ENCODE measurements around the gene ST8SIA5.

ST8SIA5 gene

DNA sequence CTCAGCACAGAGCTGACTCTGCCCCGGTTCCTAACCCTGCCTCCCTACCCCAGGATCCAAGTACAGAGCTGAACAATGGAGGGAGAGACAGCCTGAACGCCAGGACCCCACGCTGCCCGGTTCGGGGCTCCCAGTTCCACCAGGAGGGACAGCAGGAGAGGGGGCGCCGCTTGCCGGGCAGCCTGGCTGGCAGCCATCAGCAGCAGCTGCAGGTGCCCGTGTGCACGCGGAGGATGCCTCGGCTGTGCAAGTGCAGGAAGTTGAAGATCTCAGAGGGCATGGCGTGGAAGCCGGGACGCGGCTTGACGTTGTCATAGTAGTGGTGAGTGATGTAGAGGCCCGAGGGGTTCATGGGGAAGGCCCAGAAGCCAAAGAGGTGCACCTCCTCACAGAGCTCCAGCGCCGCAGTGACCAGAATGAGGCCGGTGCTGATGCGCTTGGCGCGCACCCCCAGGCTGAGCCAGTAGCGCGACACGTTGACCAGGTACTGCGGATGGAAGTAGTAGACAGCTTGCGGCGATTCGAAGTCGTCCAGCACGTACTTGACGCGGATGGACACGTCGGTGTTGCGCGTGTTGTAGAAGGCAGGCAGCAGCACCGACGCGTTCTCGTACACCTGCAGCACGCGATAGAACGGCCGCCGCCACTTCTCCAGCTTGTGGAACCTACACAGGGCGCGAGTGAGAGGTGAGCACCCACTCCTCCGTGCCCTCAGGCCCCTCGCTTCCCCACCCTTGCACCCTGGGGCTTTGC, 76.8 kb downstream of the ST8SIA5 start:
- Histone ChIP-seq H3K36me3 (ENCODE audit: insufficient read depth, low read length) (no peaks in the 10 kb centered on the region), H4K20me1 (ENCODE audit: insufficient read depth, low read length) (peaks cover 3% of the 10 kb centered on the region; the same call in 1 of the 2 replicates), H3K79me2 (ENCODE audit: insufficient read depth, low read length) (no peaks in the 10 kb centered on the region), H3K9ac (ENCODE audit: low read depth, low read length) (no peak overlapping the region), H3K4me1 (ENCODE audit: insufficient read depth, low read length) (no peaks in the 10 kb centered on the region), H3K4me2 (ENCODE audit: insufficient read depth, low read length) (no peak overlapping the region), H3K4me3 (ENCODE audit: low read depth in 1 of 2, low read length in 2 of 2) (no peak overlapping the region), H3K9me3 (ENCODE audit: insufficient read depth, low read length, severe bottlenecking) (no peaks in the 10 kb centered on the region), H3K27ac (ENCODE audit: low read length) (no peak overlapping the region), H2AFZ (ENCODE audit: low read depth, low read length) (no peak overlapping the region), H3K27me3 (ENCODE audit: insufficient read depth, low read length, poor library complexity) (peaks cover 11% of the 10 kb centered on the region)
- DNase-seq (no peak), ATAC-seq (ENCODE audit: insufficient read depth, low read depth) (no peak)
- TF ChIP-seq EZH2 (IDR thresholded peaks at IDR 0.05; ENCODE audit: borderline replicate concordance, low read depth, low read length, severe bottlenecking) = no peak
- TF ChIP-seq, protein P1, sequence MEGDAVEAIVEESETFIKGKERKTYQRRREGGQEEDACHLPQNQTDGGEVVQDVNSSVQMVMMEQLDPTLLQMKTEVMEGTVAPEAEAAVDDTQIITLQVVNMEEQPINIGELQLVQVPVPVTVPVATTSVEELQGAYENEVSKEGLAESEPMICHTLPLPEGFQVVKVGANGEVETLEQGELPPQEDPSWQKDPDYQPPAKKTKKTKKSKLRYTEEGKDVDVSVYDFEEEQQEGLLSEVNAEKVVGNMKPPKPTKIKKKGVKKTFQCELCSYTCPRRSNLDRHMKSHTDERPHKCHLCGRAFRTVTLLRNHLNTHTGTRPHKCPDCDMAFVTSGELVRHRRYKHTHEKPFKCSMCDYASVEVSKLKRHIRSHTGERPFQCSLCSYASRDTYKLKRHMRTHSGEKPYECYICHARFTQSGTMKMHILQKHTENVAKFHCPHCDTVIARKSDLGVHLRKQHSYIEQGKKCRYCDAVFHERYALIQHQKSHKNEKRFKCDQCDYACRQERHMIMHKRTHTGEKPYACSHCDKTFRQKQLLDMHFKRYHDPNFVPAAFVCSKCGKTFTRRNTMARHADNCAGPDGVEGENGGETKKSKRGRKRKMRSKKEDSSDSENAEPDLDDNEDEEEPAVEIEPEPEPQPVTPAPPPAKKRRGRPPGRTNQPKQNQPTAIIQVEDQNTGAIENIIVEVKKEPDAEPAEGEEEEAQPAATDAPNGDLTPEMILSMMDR (IDR thresholded peaks at IDR 0.05; ENCODE audit: borderline replicate concordance, extremely low read depth, low read length, poor library complexity, severe bottlenecking) = no peak

DNA sequence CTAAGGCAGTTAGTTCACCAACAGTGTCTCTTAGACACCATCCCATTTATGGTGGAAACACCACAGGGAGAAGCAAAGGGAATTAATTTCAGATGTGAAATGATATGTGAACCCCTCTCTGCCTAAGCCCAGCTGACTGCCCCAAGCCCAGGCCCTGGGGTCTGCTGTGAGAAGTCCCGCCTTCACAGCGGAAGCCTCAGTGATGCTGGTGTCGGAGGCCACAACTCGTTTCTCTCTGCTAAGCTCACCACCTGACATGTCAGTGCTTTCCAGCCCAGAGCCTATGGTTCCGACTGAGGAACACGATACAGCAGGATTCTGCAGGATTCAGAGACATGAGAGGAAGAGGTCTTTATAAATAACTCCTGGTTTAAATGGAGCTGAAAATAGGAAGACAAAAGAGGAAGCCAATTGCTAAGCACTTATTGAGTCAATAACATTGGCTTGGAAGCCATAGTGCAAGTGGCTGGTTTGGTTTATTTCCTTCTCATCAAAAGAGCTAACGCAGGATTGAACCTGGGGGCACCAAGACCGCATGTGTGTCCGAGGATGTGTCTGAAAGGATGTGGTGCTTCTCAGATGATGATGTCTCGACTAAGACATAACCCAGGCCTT, 78.0 kb downstream of the ST8SIA5 start:
- DNase-seq = no peak
- H4K20me1 ChIP-seq (ENCODE audit: insufficient read depth, low read length) = peaks cover 3% of the 10 kb centered on the region; the same call in 1 of the 2 replicates
- H3K9ac ChIP-seq (ENCODE audit: low read depth, low read length) = no peak overlapping the region
- H3K9me3 ChIP-seq (ENCODE audit: insufficient read depth, low read length, severe bottlenecking) = no peaks in the 10 kb centered on the region
- H2AFZ ChIP-seq (ENCODE audit: low read depth, low read length) = no peak overlapping the region
- ATAC-seq (ENCODE audit: insufficient read depth, low read depth) = no peak
- no peak overlapping the region for H3K4me3 ChIP-seq (ENCODE audit: low read depth in 1 of 2, low read length in 2 of 2)
- no peaks in the 10 kb centered on the region for H3K36me3 ChIP-seq (ENCODE audit: insufficient read depth, low read length)
- H3K27ac ChIP-seq (ENCODE audit: low read length) = no peak overlapping the region
- H3K27me3 ChIP-seq (ENCODE audit: insufficient read depth, low read length, poor library complexity) = peaks cover 19% of the 10 kb centered on the region
- TF ChIP-seq EZH2 (IDR thresholded peaks at IDR 0.05; ENCODE audit: borderline replicate concordance, low read depth, low read length, severe bottlenecking) = no peak
- TF ChIP-seq, protein P1 (IDR thresholded peaks at IDR 0.05; ENCODE audit: borderline replicate concordance, extremely low read depth, low read length, poor library complexity, severe bottlenecking) = no peak
- H3K4me2 ChIP-seq (ENCODE audit: insufficient read depth, low read length) = no peak overlapping the region
- no peaks in the 10 kb centered on the region for H3K79me2 ChIP-seq (ENCODE audit: insufficient read depth, low read length)
- H3K4me1 ChIP-seq (ENCODE audit: insufficient read depth, low read length) = no peaks in the 10 kb centered on the region

DNA sequence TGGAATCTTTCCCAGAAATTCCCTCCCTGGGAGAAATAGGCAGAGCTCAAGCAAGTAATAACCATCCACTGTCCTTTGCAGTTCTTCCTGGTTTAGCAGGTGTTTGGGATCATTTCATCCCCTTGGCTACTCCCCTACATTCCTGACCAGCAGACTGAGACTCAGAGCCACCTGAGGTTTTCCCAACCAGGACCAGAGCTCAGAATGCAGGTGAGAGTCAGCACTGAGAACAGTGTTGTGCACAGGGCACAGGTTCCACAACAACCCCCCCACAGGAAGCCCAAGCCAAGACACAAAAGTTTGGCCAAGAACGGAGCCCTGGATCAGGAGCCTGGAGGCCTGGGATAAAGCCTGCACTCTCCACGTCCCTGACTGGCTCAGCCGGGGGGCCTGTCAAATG, 78.8 kb downstream of the ST8SIA5 start:
- no peak overlapping the region for H2AFZ ChIP-seq (ENCODE audit: low read depth, low read length)
- no peak overlapping the region for H3K4me2 ChIP-seq (ENCODE audit: insufficient read depth, low read length)
- no peak for ATAC-seq (ENCODE audit: insufficient read depth, low read depth)
- no peak overlapping the region for H3K27ac ChIP-seq (ENCODE audit: low read length)
- no peak overlapping the region for H3K4me3 ChIP-seq (ENCODE audit: low read depth in 1 of 2, low read length in 2 of 2)
- DNase-seq = no peak
- no peaks in the 10 kb centered on the region for H3K9me3 ChIP-seq (ENCODE audit: insufficient read depth, low read length, severe bottlenecking)
- H3K79me2 ChIP-seq (ENCODE audit: insufficient read depth, low read length) = no peaks in the 10 kb centered on the region
- H3K36me3 ChIP-seq (ENCODE audit: insufficient read depth, low read length) = no peaks in the 10 kb centered on the region
- TF ChIP-seq, protein P1 (IDR thresholded peaks at IDR 0.05; ENCODE audit: borderline replicate concordance, extremely low read depth, low read length, poor library complexity, severe bottlenecking) = no peak
- TF ChIP-seq EZH2 (IDR thresholded peaks at IDR 0.05; ENCODE audit: borderline replicate concordance, low read depth, low read length, severe bottlenecking) = no peak
- H3K4me1 ChIP-seq (ENCODE audit: insufficient read depth, low read length) = no peaks in the 10 kb centered on the region
- no peak overlapping the region for H3K9ac ChIP-seq (ENCODE audit: low read depth, low read length)
- peaks cover 24% of the 10 kb centered on the region for H3K27me3 ChIP-seq (ENCODE audit: insufficient read depth, low read length, poor library complexity)
- H4K20me1 ChIP-seq (ENCODE audit: insufficient read depth, low read length) = peaks cover 3% of the 10 kb centered on the region; the same call in 1 of the 2 replicates
